Measurements from ENCODE around the gene LGR6. TPM values are rescaled to one million over a fixed set of nuclear protein-coding genes. Genes with fewer than 3 reads are reported as not detected.

Gene LGR6
- total and polyA plus RNA-seq, 10 of the 15 experiments (the other 5 are each of a cell fraction or from before 2014, with no cell fraction given): not detected

- TF ChIP-seq MEF2B (IDR thresholded peaks at IDR 0.05; ENCODE audit: partially characterized antibody, poor library complexity, severe bottlenecking) (peak; percentile 78), ESRRA (IDR thresholded peaks at IDR 0.05; ENCODE audit: low read length) (no peak), GABPA (IDR thresholded peaks at IDR 0.05; ENCODE audit: low read depth) (no peak), CUX1 (IDR thresholded peaks at IDR 0.05; ENCODE audit: insufficient replicate concordance, low read depth, low read length) (peak; percentile 10), SPI1 (IDR thresholded peaks at IDR 0.05; ENCODE audit: borderline replicate concordance, insufficient read depth, low read depth, low read length) (peak; percentile 14; the same call in 1 of the 2 replicates), ZBTB11 (CRISPR knock-in tag; IDR thresholded peaks at IDR 0.05) (no peak), ETV6 (conservative IDR thresholded peaks at IDR 0.05 in 1 of 2, IDR thresholded peaks at IDR 0.05 in 1 of 2; ENCODE audit: borderline replicate concordance in 1 of 2, low read depth in 1 of 2) (peak in 1 of 2 experiments; percentile 53; a peak in 2 of 4 replicates), SP1 (IDR thresholded peaks at IDR 0.05; ENCODE audit: low read depth, low read length) (peak; percentile 24), ATF3 (IDR thresholded peaks at IDR 0.05; ENCODE audit: borderline replicate concordance, extremely low read depth, low read depth, low read length) (no peak), CHD2 (IDR thresholded peaks at IDR 0.05; ENCODE audit: borderline replicate concordance, low read depth, low read length) (peak; percentile 20; the same call in 1 of the 2 replicates), PRDM15 (CRISPR knock-in tag; IDR thresholded peaks at IDR 0.05) (no peak), IRF4 (IDR thresholded peaks at IDR 0.05; ENCODE audit: low read depth, low read length) (no peak), POLR2A (IDR thresholded peaks at IDR 0.05; ENCODE audit: low read depth, low read length) (no peak), BACH1 (IDR thresholded peaks at IDR 0.05; ENCODE audit: borderline replicate concordance) (no peak), IKZF2 (IDR thresholded peaks at IDR 0.05) (peak in 1 of 2 experiments; percentile 54; a peak in 3 of 4 replicates), ATF7 (IDR thresholded peaks at IDR 0.05; ENCODE audit: low read depth) (no peak), BCL11A (IDR thresholded peaks at IDR 0.05; ENCODE audit: low read depth, low read length) (peak; percentile 40; the same call in 1 of the 2 replicates), EED (IDR thresholded peaks at IDR 0.05; ENCODE audit: low read depth) (peak; percentile 4; the same call in 1 of the 2 replicates), NR2F1 (conservative IDR thresholded peaks at IDR 0.05) (no peak)
Measured at GRCh38 chr1:202162047-202162417, 31.6 kb upstream of the LGR6 start (continued).
